ENCODE data around the gene FMNL2. TPM values are rescaled to one million over a fixed set of nuclear protein-coding genes. Genes with fewer than 3 reads are reported as not detected.

The FMNL2 gene
- total RNA-seq, 1 donor from 2014 or later = 166 TPM

DNA sequence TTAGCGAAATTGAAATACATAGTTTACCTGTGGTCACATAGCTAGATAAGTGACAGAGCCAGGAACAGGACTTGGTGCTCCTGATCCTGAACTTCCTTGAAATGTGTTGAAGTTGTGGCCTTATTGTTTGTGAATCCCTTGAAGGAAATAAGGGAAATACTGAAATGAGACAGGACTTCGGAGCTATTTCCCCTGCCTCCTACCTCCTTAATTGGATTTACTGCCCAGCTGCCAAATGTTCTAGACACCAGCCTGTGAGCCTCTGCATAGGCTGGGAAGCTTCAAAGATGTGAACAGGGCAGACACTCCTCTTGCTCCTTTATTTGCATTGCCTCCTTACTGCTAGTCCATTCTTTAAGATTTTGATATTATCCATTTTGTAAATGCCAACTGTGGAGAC is 247.1 kb downstream of the FMNL2 start:
- DNase-seq = no peak
- Mint-ChIP-seq H3K36me3 (ENCODE audit: unreplicated experiment) (peaks cover 2% of the 10 kb centered on the region), H3K27me3 (ENCODE audit: unreplicated experiment) (peaks cover 2% of the 10 kb centered on the region), H3K4me1 (ENCODE audit: low read depth, unreplicated experiment) (peaks cover 2% of the 10 kb centered on the region), H3K9me3 (ENCODE audit: unreplicated experiment) (peaks cover 2% of the 10 kb centered on the region), H3K4me3 (ENCODE audit: unreplicated experiment) (no peak overlapping the region), H3K27ac (ENCODE audit: unreplicated experiment) (no peak overlapping the region)
- TF ChIP-seq, protein P1, sequence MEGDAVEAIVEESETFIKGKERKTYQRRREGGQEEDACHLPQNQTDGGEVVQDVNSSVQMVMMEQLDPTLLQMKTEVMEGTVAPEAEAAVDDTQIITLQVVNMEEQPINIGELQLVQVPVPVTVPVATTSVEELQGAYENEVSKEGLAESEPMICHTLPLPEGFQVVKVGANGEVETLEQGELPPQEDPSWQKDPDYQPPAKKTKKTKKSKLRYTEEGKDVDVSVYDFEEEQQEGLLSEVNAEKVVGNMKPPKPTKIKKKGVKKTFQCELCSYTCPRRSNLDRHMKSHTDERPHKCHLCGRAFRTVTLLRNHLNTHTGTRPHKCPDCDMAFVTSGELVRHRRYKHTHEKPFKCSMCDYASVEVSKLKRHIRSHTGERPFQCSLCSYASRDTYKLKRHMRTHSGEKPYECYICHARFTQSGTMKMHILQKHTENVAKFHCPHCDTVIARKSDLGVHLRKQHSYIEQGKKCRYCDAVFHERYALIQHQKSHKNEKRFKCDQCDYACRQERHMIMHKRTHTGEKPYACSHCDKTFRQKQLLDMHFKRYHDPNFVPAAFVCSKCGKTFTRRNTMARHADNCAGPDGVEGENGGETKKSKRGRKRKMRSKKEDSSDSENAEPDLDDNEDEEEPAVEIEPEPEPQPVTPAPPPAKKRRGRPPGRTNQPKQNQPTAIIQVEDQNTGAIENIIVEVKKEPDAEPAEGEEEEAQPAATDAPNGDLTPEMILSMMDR (IDR thresholded peaks at IDR 0.05; ENCODE audit: partially characterized antibody, unreplicated experiment) = no peak

DNA sequence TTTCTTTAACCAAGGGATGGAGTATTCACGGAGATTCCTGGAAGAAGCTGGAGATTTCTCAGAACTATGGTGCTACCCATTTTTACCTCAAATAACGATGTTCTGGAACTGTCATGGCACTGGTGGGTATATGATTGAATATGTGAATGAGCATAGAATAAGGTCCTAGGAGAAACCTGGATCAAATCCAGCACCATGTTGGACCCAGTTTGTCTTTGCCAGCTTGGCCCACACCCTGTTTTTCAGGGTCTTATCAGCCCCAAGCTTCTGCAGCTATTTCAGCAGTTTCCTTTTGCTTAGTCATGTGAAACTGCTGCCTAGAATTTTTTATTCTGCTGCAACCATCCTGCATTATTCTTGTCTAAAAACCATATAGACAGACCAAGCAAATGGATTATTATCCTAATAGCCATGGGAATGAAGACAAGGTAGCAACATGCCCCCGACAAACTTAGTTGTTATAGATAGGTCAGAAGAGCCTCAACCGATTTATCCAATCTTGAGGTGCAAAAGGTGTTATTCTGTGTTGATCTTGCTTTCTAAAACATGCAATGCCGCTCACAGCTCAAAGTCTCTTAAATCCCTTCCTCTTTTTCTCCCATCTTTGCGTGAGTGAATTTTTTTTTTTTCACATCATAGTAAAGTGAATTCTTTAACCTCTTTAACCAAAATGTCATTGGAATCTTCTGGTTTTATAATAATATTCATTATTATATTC is 248.7 kb downstream of the FMNL2 start:
- H3K9me3 Mint-ChIP-seq (ENCODE audit: unreplicated experiment) = peaks cover 2% of the 10 kb centered on the region
- H3K27ac Mint-ChIP-seq (ENCODE audit: unreplicated experiment) = no peak overlapping the region
- no peak overlapping the region for H3K4me3 Mint-ChIP-seq (ENCODE audit: unreplicated experiment)
- no peak for DNase-seq
- TF ChIP-seq, protein P1 (IDR thresholded peaks at IDR 0.05; ENCODE audit: partially characterized antibody, unreplicated experiment) = no peak
- peaks cover 7% of the 10 kb centered on the region for H3K4me1 Mint-ChIP-seq (ENCODE audit: low read depth, unreplicated experiment)
- H3K36me3 Mint-ChIP-seq (ENCODE audit: unreplicated experiment) = peaks cover 7% of the 10 kb centered on the region
- peaks cover 2% of the 10 kb centered on the region for H3K27me3 Mint-ChIP-seq (ENCODE audit: unreplicated experiment)

DNA sequence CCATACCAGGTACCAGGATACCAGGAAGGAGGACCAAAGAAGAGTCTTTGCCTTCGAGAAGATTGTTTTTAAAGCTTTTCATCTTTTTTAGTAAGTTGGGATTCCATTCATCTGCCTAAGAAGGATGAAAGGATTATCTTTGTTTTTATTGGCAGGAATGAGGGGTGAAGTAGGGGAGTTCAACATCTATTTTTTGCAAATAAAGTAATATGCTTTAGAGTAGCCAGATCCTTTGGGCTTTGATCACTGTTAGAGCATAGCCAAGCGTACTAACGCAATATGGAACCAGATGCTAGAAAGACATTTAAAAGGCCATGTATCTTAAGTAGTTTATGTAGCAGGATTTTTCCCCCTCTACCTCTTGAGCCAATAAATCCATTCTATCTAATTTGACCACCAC is 249.3 kb downstream of the FMNL2 start:
- peak overlapping the region; percentile 8 for H3K27ac Mint-ChIP-seq (ENCODE audit: unreplicated experiment)
- no peak overlapping the region for H3K4me3 Mint-ChIP-seq (ENCODE audit: unreplicated experiment)
- no peak for DNase-seq
- H3K27me3 Mint-ChIP-seq (ENCODE audit: unreplicated experiment) = peaks cover 7% of the 10 kb centered on the region
- H3K9me3 Mint-ChIP-seq (ENCODE audit: unreplicated experiment) = peaks cover 7% of the 10 kb centered on the region
- TF ChIP-seq, protein P1 (IDR thresholded peaks at IDR 0.05; ENCODE audit: partially characterized antibody, unreplicated experiment) = no peak
- peaks cover 13% of the 10 kb centered on the region for H3K4me1 Mint-ChIP-seq (ENCODE audit: low read depth, unreplicated experiment)
- peaks cover 7% of the 10 kb centered on the region for H3K36me3 Mint-ChIP-seq (ENCODE audit: unreplicated experiment)

DNA sequence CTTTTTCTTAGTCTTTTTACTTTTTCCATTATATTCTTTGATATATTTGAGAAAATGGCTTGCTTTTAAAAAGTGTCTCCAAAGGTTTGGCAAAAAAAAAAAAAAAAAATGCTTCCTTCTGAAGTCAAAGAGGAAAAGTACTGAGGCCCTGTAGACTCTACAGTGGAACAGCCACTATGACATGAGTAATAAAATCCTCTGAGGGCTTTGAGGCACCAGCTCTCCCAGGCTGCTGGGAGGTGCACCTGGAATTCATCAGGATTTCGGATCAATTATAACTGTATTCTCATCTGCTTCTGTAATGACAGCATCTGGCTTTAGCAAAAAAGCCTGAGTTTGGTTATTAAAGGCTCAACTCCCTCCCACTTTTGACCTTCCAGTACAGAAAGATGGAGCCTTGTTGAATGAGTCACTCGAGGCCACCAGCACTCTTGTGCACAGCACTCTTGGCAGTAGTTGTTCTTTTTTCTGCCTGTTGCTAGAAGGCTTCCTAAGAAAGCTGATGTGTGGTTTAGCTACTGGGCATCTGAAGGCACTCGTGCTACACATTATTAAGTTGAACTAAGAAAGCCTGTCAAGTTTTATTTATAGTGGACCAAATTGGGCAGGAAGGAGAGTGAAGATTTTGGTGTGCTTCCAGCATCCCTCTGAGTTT is 251.0 kb downstream of the FMNL2 start:
- Mint-ChIP-seq H3K4me3 (ENCODE audit: unreplicated experiment) (no peak overlapping the region), H3K9me3 (ENCODE audit: unreplicated experiment) (peaks cover 7% of the 10 kb centered on the region), H3K4me1 (ENCODE audit: low read depth, unreplicated experiment) (peaks cover 16% of the 10 kb centered on the region), H3K27me3 (ENCODE audit: unreplicated experiment) (peaks cover 7% of the 10 kb centered on the region), H3K27ac (ENCODE audit: unreplicated experiment) (no peak overlapping the region), H3K36me3 (ENCODE audit: unreplicated experiment) (peaks cover 7% of the 10 kb centered on the region)
- no peak for DNase-seq
- TF ChIP-seq, protein P1 (IDR thresholded peaks at IDR 0.05; ENCODE audit: partially characterized antibody, unreplicated experiment) = no peak

All from glutamatergic neuron (in vitro differentiated cells).